Mammary epithelial cell (primary cell): ENCODE data around the gene NXNL1.

Experiments
- CTCF ChIP-seq, 2 donors: IDR thresholded peaks in 1 of 2; conservative IDR thresholded peaks in 1 of 2; 2 replicates each; pipeline ENCODE4 v1.5.1; 2011 to 2012; ENCODE audit warnings: inconsistent platforms in 2 of 2, low read length in 2 of 2, mild to moderate bottlenecking in 2 of 2, control low read depth in 1 of 2, low read depth in 1 of 2; ENCODE audit not compliant: insufficient read depth in 1 of 2; ENCODE audit errors: extremely low read depth in 1 of 2
- EZH2 ChIP-seq: IDR thresholded peaks from 2 replicates; pipeline ENCODE4 v1.6.1; 2012; ENCODE audit warnings: low read length, inconsistent platforms, borderline replicate concordance

- TF ChIP-seq CTCF (conservative IDR thresholded peaks at IDR 0.05 in 1 of 2, IDR thresholded peaks at IDR 0.05 in 1 of 2; ENCODE audit: extremely low read depth in 1 of 2, insufficient read depth in 1 of 2, low read depth in 1 of 2, low read length in 2 of 2) (no peak), EZH2 (no peak)
Measured at GRCh38 chr19:17467471-17468301, 7.0 kb upstream of the NXNL1 start.
